GM21423 (cell line): ENCODE results near the gene COQ8A.
"Not testable (repeated sequence)": the region's sequence is repeated elsewhere in the genome, so short reads cannot be mapped to it uniquely, and the experiment has no call there.

Experiments
- ATAC-seq: cut with Tn5 transposase; IDR thresholded peaks from one replicate; pipeline ENCODE4 v1.9.1; 2021; ENCODE audit warnings: mild to moderate bottlenecking, moderate library complexity; ENCODE audit not compliant: unreplicated experiment

Gene COQ8A

DNA sequence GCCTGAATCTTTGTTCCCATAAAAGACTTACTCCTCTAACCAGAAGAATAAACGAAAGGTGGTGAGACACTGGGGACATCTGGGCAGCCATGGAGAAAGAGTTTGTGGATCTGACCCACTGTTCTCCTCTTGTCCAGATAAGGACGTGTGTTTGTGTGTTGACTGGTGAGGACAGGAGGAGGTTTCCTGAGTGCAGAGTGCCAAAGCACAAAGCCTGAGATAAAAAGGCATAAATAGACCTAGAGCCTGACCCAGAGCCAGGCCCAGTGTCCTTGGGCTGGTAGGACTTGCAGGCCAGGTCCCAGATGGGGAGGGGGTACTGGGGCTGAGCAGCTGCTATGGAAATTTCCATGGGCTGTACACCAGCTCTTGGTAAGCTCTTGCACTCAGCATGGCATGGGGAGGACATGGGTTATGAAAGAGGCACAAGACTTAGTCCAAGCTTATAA is 19.6 kb upstream of the COQ8A start:
- ATAC-seq, result no peak

- ATAC-seq, result no peak
Measured at GRCh38 chr1:226921504-226921903, 18.6 kb upstream of the COQ8A start.

DNA sequence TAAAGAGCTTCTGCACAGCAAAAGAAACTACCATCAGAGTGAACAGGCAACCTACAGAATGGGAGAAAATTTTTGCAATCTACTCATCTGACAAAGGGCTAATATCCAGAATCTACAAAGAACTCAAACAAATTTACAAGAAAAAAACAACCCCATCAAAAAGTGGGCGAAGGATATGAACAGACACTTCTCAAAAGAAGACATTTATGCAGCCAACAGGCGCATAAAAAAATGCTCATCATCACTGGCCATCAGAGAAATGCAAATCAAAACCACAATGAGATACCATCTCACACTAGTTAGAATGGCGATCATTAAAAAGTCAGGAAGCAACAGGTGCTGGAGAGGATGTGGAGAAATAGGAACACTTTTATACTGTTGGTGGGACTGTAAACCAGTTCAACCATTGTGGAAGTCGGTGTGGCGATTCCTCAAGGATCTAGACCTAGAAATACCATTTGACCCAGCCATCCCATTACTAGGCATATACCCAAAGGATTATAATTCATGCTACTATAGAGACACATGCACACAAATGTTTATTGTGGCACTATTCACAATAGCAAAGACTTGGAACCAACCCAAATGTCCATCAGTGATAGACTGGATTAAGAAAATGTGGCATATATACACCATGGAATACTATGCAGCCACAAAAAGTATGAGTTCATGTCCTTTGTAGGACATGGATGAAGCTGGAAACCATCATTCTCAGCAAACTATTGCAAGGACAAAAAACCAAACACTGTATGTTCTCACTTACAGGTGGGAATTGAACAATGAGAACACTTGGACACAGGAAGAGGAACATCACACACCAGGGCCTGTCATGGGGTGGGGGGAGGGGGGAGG is 10.6 kb upstream of the COQ8A start:
- not testable (repeated sequence) for ATAC-seq

DNA sequence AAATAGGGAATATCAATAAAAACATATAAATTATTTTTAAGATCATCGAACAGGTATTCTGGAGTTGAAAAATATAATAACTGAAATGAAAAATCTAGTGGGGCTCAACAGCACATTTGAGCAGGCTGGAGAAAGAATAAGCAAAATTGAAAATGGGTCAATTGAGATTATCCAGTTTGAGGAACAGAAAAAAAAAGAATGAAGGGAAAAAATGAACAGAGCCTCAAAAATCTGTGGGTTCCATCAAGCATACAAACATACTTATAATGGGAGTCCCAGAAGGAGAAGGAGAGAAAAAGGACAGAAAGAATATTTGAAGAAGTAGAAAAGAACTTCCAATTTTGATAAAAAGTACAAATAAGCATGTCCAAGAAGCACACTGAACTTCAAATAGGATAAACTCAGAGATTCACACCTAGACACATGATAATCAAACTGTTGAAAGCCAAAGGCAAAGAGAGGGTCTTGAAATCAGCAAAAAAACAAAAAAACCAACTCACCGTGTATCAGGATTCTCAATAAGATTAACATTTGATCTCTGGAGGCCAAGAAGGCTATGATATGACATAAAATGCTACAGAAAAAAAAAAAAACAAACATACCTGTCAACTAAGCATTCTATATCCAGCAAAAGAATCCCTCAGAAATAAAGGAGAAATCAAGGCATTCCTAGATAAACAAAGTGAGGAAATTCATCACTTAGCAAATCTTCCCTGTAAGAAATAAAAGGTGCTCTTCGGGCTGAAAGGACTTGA is 5.4 kb upstream of the COQ8A start:
- no peak for ATAC-seq

DNA sequence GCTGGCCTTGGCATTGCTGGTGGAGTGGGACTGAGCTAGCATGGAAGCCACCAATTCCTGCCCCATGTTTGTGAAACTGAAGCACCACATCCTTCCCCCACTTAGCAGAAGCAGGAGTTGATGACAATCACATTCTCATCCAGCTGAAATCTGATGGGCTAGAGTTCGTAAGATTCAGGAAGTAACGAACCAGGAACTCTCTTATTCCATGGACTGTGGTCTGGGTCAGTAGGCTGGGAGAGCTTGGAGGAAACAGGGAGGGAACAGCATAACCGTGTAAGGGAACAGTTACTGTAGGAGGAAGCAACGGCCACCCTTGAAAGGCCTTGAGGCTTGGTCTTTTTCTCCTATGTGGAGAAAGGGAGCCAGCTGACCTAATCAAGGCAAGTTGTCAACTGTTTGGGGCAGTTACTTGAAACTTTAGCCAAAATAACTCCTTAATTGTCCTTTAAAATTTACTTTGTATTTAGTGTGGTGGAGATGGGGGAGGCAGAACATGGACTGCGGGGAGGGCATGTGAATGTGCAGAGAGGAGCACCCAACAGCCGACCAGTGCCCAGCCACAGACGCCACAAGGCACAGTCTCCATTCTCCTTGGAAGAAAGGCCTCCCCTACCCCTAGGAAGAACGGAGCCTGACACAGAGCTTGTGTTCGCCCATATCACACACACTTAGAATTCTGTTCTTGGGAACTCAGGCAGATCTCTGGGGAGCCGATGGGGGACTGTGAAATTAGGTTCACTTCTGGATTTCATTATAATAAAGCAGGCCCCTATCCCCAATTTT is 2.0 kb upstream of the COQ8A start:
- no peak for ATAC-seq

GRCh38 chr1:226938903-226939437 is 1.1 kb upstream of the COQ8A start:
- ATAC-seq, result no peak

- ATAC-seq, result peak; percentile 36
Measured at GRCh38 chr1:226939438-226940028, 561 bp upstream of the COQ8A start.

- no peak for ATAC-seq
Measured at GRCh38 chr1:226940806-226941067, 643 bp downstream of the COQ8A start.

DNA sequence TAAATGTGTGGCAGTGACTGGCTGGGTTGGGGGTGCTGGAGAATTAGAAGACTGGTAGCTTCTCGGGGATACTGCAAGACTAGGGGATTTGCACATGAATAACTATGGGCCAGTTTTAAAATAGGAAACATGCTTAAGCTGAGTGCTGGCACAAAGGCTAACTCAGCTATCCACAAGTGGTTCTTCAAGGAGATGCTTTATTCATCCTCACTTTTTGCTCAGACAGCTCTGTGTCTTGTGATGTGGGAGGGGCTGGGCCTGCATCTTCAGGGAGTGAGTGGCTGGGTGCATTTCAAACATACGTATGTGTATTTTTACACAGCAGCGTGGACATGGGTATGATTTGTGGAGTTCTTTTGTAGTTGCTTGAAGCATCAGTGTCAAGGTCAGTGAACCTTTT is 2.3 kb downstream of the COQ8A start:
- ATAC-seq, result no peak

DNA sequence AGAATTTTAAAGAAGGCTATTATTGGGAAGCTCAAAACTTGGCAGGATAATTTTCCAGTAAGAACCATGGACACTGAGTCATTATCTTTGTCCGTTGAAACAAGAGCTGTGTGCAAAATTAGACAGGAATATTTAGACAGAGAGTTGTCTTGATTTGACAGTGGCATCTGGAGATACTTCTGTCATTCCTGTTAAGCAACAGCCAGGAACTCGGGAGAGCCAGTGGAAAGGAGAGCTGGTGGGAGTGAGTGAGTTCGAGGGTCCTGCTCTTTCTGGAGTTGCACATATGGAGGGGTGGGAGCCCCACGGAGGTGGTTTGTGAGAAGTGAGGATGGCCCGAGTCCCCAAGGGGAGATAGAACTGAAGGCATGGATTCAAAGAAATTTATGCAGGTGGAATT is 3.1 kb downstream of the COQ8A start:
- ATAC-seq, result no peak

DNA sequence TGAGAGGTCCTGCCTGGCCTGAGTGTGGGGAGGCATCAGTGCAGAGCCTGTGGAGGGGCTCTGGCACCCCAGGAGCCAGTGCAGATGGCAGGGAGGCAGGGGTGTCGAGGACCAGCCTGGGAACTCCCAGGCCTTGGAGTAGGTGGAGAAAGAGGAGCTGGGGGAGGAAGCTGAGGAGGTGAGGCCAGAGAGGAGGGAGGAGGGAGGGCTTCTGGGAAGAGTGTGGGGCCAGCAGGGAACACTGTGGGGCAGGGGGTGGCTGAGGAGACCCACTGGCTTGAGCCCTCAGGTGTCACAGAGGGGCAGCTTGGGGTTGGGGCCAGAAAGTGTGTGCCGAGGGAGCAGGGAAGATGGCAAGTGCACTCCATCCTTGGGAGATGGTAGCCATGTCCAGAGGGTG is 3.8 kb downstream of the COQ8A start:
- no peak for ATAC-seq

DNA sequence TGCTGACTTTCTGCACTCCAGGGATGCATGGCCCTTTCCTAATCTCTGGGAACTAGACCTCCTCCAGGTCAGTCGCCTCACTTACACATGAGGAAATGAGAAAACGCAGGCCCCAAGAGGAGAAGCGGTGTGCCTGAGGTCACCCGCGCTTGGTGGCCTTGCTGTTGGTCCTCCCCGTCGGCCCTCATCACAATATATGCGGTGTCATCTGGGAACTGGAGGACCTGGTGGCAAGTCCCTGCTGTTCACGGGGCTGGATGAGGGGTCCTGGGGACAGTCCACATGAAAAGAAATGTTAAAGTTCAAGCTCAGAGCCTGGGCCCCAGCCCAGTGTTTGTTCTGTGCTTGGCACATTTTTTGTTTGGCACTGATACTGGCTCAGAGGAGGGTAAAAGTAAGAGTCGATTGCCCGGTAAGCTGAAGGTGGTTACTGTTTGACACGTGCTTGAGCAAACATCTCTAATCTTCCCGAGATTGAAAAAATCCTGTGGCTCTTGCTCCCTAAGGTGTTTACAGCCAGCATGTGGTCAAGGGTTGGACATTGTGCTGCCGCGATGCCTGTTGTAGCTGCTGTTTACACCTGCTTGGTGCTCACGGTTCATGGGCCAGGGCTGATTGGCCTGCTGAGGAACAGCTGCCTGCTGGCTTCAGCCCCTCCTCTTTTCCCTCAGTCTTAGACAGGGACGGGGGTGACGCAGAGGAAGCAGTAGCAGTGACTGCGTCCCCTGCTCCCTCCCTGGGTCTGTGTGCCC is 5.2 kb downstream of the COQ8A start:
- no peak for ATAC-seq

DNA sequence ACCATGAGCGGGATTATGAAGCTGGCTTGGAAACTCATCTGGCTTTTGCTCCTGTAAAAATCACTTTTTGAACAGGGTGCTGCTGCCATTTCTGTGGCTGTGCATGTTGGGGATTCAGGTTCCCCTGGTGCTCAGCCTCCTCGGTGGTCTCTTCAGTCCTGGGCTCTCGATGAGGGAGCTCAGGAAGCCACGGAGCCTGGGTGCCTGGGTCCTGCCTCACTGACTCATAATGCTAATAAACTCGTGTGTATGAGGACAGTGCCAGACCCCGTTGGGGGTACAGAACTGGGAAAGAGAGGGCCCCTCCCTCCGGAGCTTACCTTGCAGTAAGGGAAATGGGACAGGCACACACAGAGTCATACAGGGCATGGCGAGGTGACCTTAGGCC is 5.8 kb downstream of the COQ8A start:
- ATAC-seq, result no peak

- ATAC-seq, result no peak
Measured at GRCh38 chr1:226946285-226946684, 6.2 kb downstream of the COQ8A start.

GRCh38 chr1:226946841-226947240 is 6.7 kb downstream of the COQ8A start:
- ATAC-seq, result no peak

- ATAC-seq, result no peak
Measured at GRCh38 chr1:226948051-226948450, 8.0 kb downstream of the COQ8A start.

GRCh38 chr1:226948480-226948879 is 8.4 kb downstream of the COQ8A start:
- no peak for ATAC-seq

- no peak for ATAC-seq
Measured at GRCh38 chr1:226948996-226949395, 8.9 kb downstream of the COQ8A start.

GRCh38 chr1:226949401-226949800 is 9.3 kb downstream of the COQ8A start:
- no peak for ATAC-seq

DNA sequence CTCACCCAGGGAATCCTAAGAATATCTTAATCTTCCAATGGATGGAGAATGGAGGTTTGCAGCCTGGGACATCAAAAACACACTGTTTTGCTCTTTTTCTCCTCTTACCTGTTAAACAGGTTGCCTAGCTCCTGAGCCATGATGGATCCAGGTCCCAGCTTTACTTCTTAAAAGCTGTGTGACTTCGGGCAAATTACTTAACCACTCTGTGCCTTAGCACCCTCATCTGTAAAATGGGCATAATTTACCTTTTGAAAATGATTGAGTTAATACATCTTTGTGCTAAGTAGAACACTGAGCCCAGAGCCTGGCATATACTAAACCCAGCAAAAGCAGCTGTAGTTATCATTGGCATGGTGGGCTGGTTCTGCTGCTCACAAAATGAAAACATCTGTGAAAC is 10.2 kb downstream of the COQ8A start:
- no peak for ATAC-seq
